HepG2 (cell line): ENCODE measurements around the gene SCIN. TPM values are rescaled to one million over a fixed set of nuclear protein-coding genes. Genes with fewer than 3 reads are reported as not detected.

ENCODE experiments used
- BCL6 ChIP-seq: IDR thresholded peaks from 2 replicates; pipeline ENCODE4 v1.6.1; 2016; ENCODE audit warnings: missing genetic modification reagents, missing compliant biosample characterization
- CREM ChIP-seq, 2 experiments: sonication (generic) in 1 of 2; formaldehyde crosslinking in 1 of 2; IDR thresholded peaks; 2 replicates each; pipeline versions ENCODE4 v1.4.0 to v1.6.1; 2016 to 2020; ENCODE audit warnings: antibody characterized with exemption in 1 of 2, mild to moderate bottlenecking in 1 of 2, missing genetic modification reagents in 1 of 2
- ELF3 ChIP-seq: IDR thresholded peaks from 2 replicates; pipeline ENCODE4 v1.6.1; 2016; ENCODE audit warnings: missing genetic modification reagents, missing compliant biosample characterization
- FOXP4 ChIP-seq: sonication (generic); formaldehyde crosslinking; IDR thresholded peaks from 2 replicates; pipeline ENCODE4 v1.4.0; 2020; ENCODE audit warnings: missing genetic modification reagents
- HDAC2 ChIP-seq: sonication (generic); formaldehyde crosslinking; IDR thresholded peaks from 2 replicates; pipeline ENCODE4 v1.4.0; 2020; ENCODE audit warnings: missing genetic modification reagents
- HOMEZ ChIP-seq: IDR thresholded peaks from 2 replicates; pipeline ENCODE4 v1.6.1; 2016; ENCODE audit warnings: low read depth
- KDM4B ChIP-seq: sonication (generic); formaldehyde crosslinking; IDR thresholded peaks from 2 replicates; pipeline ENCODE4 v1.4.0; 2020; ENCODE audit warnings: missing genetic modification reagents
- KLF16 ChIP-seq, 2 experiments: sonication (generic) in 1 of 2; formaldehyde crosslinking in 1 of 2; IDR thresholded peaks; 2 replicates each; pipeline versions ENCODE4 v1.6.1 to v1.8.0; 2016 to 2023; ENCODE audit warnings: missing genetic modification reagents in 2 of 2, missing compliant biosample characterization in 1 of 2
- PBX3 ChIP-seq: sonication (generic); formaldehyde crosslinking; IDR thresholded peaks from 2 replicates; pipeline ENCODE4 v1.8.1; 2023; ENCODE audit warnings: missing genetic modification reagents, inconsistent platforms, borderline replicate concordance
- PHF5A ChIP-seq: IDR thresholded peaks from one replicate; pipeline ENCODE4 v1.6.1; 2018; ENCODE audit warnings: low read depth, missing genetic modification reagents; ENCODE audit not compliant: unreplicated experiment
- RARA ChIP-seq: IDR thresholded peaks from 2 replicates; pipeline ENCODE4 v1.6.1; 2016; ENCODE audit warnings: missing genetic modification reagents, missing compliant biosample characterization
- RBM39 ChIP-seq: fragments of 200-400 bp; formaldehyde crosslinking; IDR thresholded peaks from one replicate; pipeline ENCODE4 v1.6.1; 2018; ENCODE audit warnings: antibody characterized with exemption, mild to moderate bottlenecking, low read depth, low read length; ENCODE audit not compliant: poor library complexity, severe bottlenecking
- RXRB ChIP-seq: IDR thresholded peaks from 2 replicates; pipeline ENCODE4 v1.6.1; 2016; ENCODE audit warnings: borderline replicate concordance, missing genetic modification reagents, missing compliant biosample characterization
- SMAD9 ChIP-seq: sonication (generic); formaldehyde crosslinking; IDR thresholded peaks from 2 replicates; pipeline ENCODE4 v1.5.1; 2020; ENCODE audit warnings: mild to moderate bottlenecking, missing genetic modification reagents
- TCF7 ChIP-seq: sonication (generic); IDR thresholded peaks from 2 replicates; pipeline ENCODE4 v1.6.1; 2016; ENCODE audit warnings: antibody characterized with exemption, low read depth
- TIGD3 ChIP-seq: sonication (generic); formaldehyde crosslinking; IDR thresholded peaks from 2 replicates; pipeline ENCODE4 v1.5.1; 2020; ENCODE audit warnings: mild to moderate bottlenecking, missing genetic modification reagents, borderline replicate concordance
- ZNF136 ChIP-seq: sonication (generic); formaldehyde crosslinking; IDR thresholded peaks from 2 replicates; pipeline ENCODE4 v1.8.1; 2022; ENCODE audit warnings: low read depth, mild to moderate bottlenecking, moderate library complexity, missing genetic modification reagents
- ZNF232 ChIP-seq: sonication (generic); formaldehyde crosslinking; IDR thresholded peaks from 2 replicates; pipeline ENCODE4 v1.4.0; 2020; ENCODE audit warnings: missing genetic modification reagents, borderline replicate concordance
- ZNF564 ChIP-seq: sonication (generic); formaldehyde crosslinking; IDR thresholded peaks from 2 replicates; pipeline ENCODE4 v1.8.1; 2023; ENCODE audit warnings: mild to moderate bottlenecking, missing genetic modification reagents
- ZNF597 ChIP-seq: sonication (generic); formaldehyde crosslinking; IDR thresholded peaks from 2 replicates; pipeline ENCODE4 v1.5.0; 2020; ENCODE audit warnings: missing genetic modification reagents
- ZNF660 ChIP-seq: sonication (generic); formaldehyde crosslinking; IDR thresholded peaks from 2 replicates; pipeline ENCODE4 v1.5.1; 2020; ENCODE audit warnings: mild to moderate bottlenecking, low read depth, missing genetic modification reagents, borderline replicate concordance
- ZNF775 ChIP-seq: sonication (generic); formaldehyde crosslinking; IDR thresholded peaks from 2 replicates; pipeline ENCODE4 v1.4.0; 2020; ENCODE audit warnings: missing genetic modification reagents, mild to moderate bottlenecking, moderate library complexity, borderline replicate concordance
- polyA plus RNA-seq, 8 experiments: library from polyadenylated mRNA; depleted of rRNA in 3 of 8; stranded (reverse) in 7 of 8; unstranded in 1 of 8; fragments of >200 nt; fragmentation: Illumina TruSeq in 4 of 8; extraction: Trizol in 4 of 8; gene quantifications; 2 replicates each; pipeline versions ENCODE4 v1.2.1 to v1.2.3, GENCODE V29; 2011 to 2016; ENCODE audit warnings: low read depth in 4 of 8, missing spikeins in 1 of 8, mixed read lengths in 1 of 8; ENCODE audit not compliant: insufficient read depth in 1 of 8
- total RNA-seq, 5 experiments: library from RNA; depleted of rRNA; stranded (reverse); fragments of >200 nt; fragmentation: Illumina TruSeq; extraction: Trizol; gene quantifications; 2 replicates each; pipeline ENCODE4 v1.2.3, GENCODE V29; 2016; ENCODE audit warnings: low read depth in 1 of 5

The SCIN gene
- total and polyA plus RNA-seq, 2 of the 13 experiments (the other 11 are each of a cell fraction or from before 2014, with no cell fraction given), result not detected

GRCh38 chr7:12670000-12670729, 99.6 kb downstream of the SCIN start (continued):
- TF ChIP-seq ELF3 (CRISPR knock-in tag) (0 out of 2 replicates have a peak, but pooled peaks have one; percentile 5), KLF16 (CRISPR knock-in tag; IDR thresholded peaks at IDR 0.05) (peak in 1 of 2 experiments; percentile 43; a peak in 1 of 4 replicates), TCF7 (peak; percentile 75), PBX3 (no peak), FOXP4 (CRISPR knock-in tag) (peak; percentile 61), ZNF232 (CRISPR knock-in tag) (no peak), ZNF597 (CRISPR knock-in tag) (no peak), RXRB (CRISPR knock-in tag) (peak; percentile 46), ZNF775 (CRISPR knock-in tag) (no peak), PHF5A (no peak), RBM39 (no peak), SMAD9 (CRISPR knock-in tag) (no peak), ZNF564 (CRISPR knock-in tag) (no peak), TIGD3 (CRISPR knock-in tag) (no peak), ZNF136 (CRISPR knock-in tag) (no peak), ZNF660 (CRISPR knock-in tag) (no peak), KDM4B (0 out of 2 replicates have a peak, but pooled peaks have one; percentile 27), HOMEZ (CRISPR knock-in tag) (peak; percentile 52; the same call in 1 of the 2 replicates), RARA (CRISPR knock-in tag) (no peak), CREM (IDR thresholded peaks at IDR 0.05) (peak; percentile 48; the same call in 1 of the 2 replicates), CREM (CRISPR knock-in tag; IDR thresholded peaks at IDR 0.05) (no peak), BCL6 (CRISPR knock-in tag) (peak; percentile 68), HDAC2 (0 out of 2 replicates have a peak, but pooled peaks have one; percentile 23)
